Measurements from ENCODE around the gene EEF2KMT.
"Not testable (repeated sequence)": the region's sequence is repeated elsewhere in the genome, so short reads cannot be mapped to it uniquely, and the experiment has no call there.

GRCh38 chr16:5097470-5098220, at the start of gene EEF2KMT:
- not testable (repeated sequence) for TF ChIP-seq CTCF (IDR thresholded peaks at IDR 0.05)
- peak in 1 of 4 donors; percentile 35 for TF ChIP-seq POLR2A (IDR thresholded peaks at IDR 0.05)
